Fibroblast of lung (primary cell): Measurements from ENCODE around the gene BLOC1S4. TPM values are rescaled to one million over a fixed set of nuclear protein-coding genes. Genes with fewer than 3 reads are reported as not detected.

Experiments used
- DNase-seq, 2 donors: peaks; one replicate each; pipeline versions ENCODE4 v3.0.0 to v3.0.0-alpha.2; 2010; ENCODE audit warnings: low read depth in 2 of 2
- H2AFZ ChIP-seq: 2 replicates; pipeline ENCODE4 v1.5.1; 2012; ENCODE audit warnings: low read length, control low read depth, inconsistent platforms
- H3K27ac ChIP-seq: 2 replicates; pipeline ENCODE4 v1.5.1; 2011; ENCODE audit warnings: low read length, control low read depth; ENCODE audit not compliant: insufficient read depth
- H3K27me3 ChIP-seq: 2 replicates; pipeline ENCODE4 v1.5.1; 2011; ENCODE audit warnings: mild to moderate bottlenecking, low read length; ENCODE audit not compliant: control insufficient read depth, insufficient read depth
- H3K36me3 ChIP-seq: 2 replicates; pipeline ENCODE4 v1.5.1; 2011; ENCODE audit warnings: low read length; ENCODE audit not compliant: control insufficient read depth, insufficient read depth
- H3K4me1 ChIP-seq: 2 replicates; pipeline ENCODE4 v1.5.1; 2011; ENCODE audit warnings: low read length; ENCODE audit not compliant: control insufficient read depth, insufficient read depth; ENCODE audit errors: extremely low read depth
- H3K4me2 ChIP-seq: 2 replicates; pipeline ENCODE4 v1.5.1; 2011; ENCODE audit warnings: low read length, control low read depth; ENCODE audit not compliant: insufficient read depth; ENCODE audit errors: extremely low read depth
- H3K4me3 ChIP-seq, 4 experiments: fragments of 200-600 bp in 1 of 4; sonication (generic) in 1 of 4; replicated peaks in 1 of 4; 2 replicates each; pipeline ENCODE4 v1.5.1; 2011 to 2016; ENCODE audit warnings: low read length in 4 of 4, low read depth in 3 of 4, mild to moderate bottlenecking in 3 of 4, control low read depth in 2 of 4, inconsistent platforms in 1 of 4, mixed read lengths in 1 of 4; ENCODE audit not compliant: insufficient read depth in 1 of 4; ENCODE audit errors: control extremely low read depth in 1 of 4
- H3K79me2 ChIP-seq: 2 replicates; pipeline ENCODE4 v1.5.1; 2012; ENCODE audit warnings: mild to moderate bottlenecking, low read length, inconsistent platforms; ENCODE audit not compliant: control insufficient read depth, insufficient read depth
- H3K9ac ChIP-seq: 2 replicates; pipeline ENCODE4 v1.5.1; 2011; ENCODE audit warnings: mild to moderate bottlenecking, low read length, control low read depth; ENCODE audit not compliant: insufficient read depth
- H3K9me3 ChIP-seq: 2 replicates; pipeline ENCODE4 v1.5.1; 2012; ENCODE audit warnings: low read depth, low read length; ENCODE audit not compliant: control insufficient read depth, insufficient read depth
- H4K20me1 ChIP-seq: 2 replicates; pipeline ENCODE4 v1.5.1; 2011; ENCODE audit warnings: low read length; ENCODE audit not compliant: control insufficient read depth, insufficient read depth; ENCODE audit errors: extremely low read depth
- CTCF ChIP-seq, 2 donors: IDR thresholded peaks in 1 of 2; conservative IDR thresholded peaks in 1 of 2; 1 replicate in 1 of 2; 2 replicates in 1 of 2; pipeline ENCODE4 v1.5.1; 2011 to 2012; ENCODE audit warnings: low read length in 2 of 2, control low read depth in 1 of 2, inconsistent platforms in 1 of 2, low read depth in 1 of 2, mild to moderate bottlenecking in 1 of 2
- EZH2 ChIP-seq: IDR thresholded peaks from 2 replicates; pipeline ENCODE4 v1.5.1; 2012; ENCODE audit warnings: low read length, control low read depth, mild to moderate bottlenecking; ENCODE audit errors: missing control alignments
- polyA plus RNA-seq, 2 donors: library from polyadenylated mRNA; depleted of rRNA in 1 of 2; stranded (reverse) in 1 of 2; unstranded in 1 of 2; fragments of >200 nt; gene quantifications; 2 replicates each; pipeline ENCODE4 v1.2.1, GENCODE V29; 2011 to 2012; ENCODE audit warnings: missing spikeins in 1 of 2
- total RNA-seq: library from RNA; depleted of rRNA; stranded (reverse); fragments of >200 nt; gene quantifications from 2 replicates; pipeline ENCODE4 v1.2.1, GENCODE V29; 2014

The BLOC1S4 gene
- total and polyA plus RNA-seq, 2 donors (not counting 1 experiment from before 2014, with no cell fraction given) = 12.2 to 13.5 TPM

GRCh38 chr4:6751611-6752485 is 35.9 kb downstream of the BLOC1S4 start:
- H2AFZ ChIP-seq = peak overlapping the region; percentile 59
- no peaks in the 10 kb centered on the region for H3K79me2 ChIP-seq
- H3K27me3 ChIP-seq = no peaks in the 10 kb centered on the region
- H3K9ac ChIP-seq = no peak overlapping the region
- H4K20me1 ChIP-seq = no peaks in the 10 kb centered on the region
- H3K4me1 ChIP-seq = peaks cover 8% of the 10 kb centered on the region
- H3K27ac ChIP-seq = no peak overlapping the region
- TF ChIP-seq CTCF (conservative IDR thresholded peaks at IDR 0.05 in 1 of 2, IDR thresholded peaks at IDR 0.05 in 1 of 2; ENCODE audit: low read depth in 1 of 2, low read length in 2 of 2) = no peak
- no peak for TF ChIP-seq EZH2
- no peak for DNase-seq
- peak overlapping the region; percentile 48 for H3K4me2 ChIP-seq
- H3K9me3 ChIP-seq = no peaks in the 10 kb centered on the region
- H3K36me3 ChIP-seq = no peaks in the 10 kb centered on the region
- H3K4me3 ChIP-seq = no peak overlapping the region

- Histone ChIP-seq H3K4me1 (peaks cover 8% of the 10 kb centered on the region), H3K36me3 (no peaks in the 10 kb centered on the region), H3K79me2 (no peaks in the 10 kb centered on the region), H3K4me2 (no peak overlapping the region), H3K4me3 (no peak overlapping the region), H3K9ac (no peak overlapping the region), H3K9me3 (no peaks in the 10 kb centered on the region), H3K27me3 (no peaks in the 10 kb centered on the region), H3K27ac (no peak overlapping the region), H2AFZ (no peak overlapping the region), H4K20me1 (no peaks in the 10 kb centered on the region)
- TF ChIP-seq CTCF (conservative IDR thresholded peaks at IDR 0.05 in 1 of 2, IDR thresholded peaks at IDR 0.05 in 1 of 2; ENCODE audit: low read depth in 1 of 2, low read length in 2 of 2) (no peak), EZH2 (no peak)
- DNase-seq = no peak
Observed at GRCh38 chr4:6752486-6752829, 36.5 kb downstream of the BLOC1S4 start.

- Histone ChIP-seq H4K20me1 (no peaks in the 10 kb centered on the region), H2AFZ (no peak overlapping the region), H3K36me3 (no peaks in the 10 kb centered on the region), H3K9me3 (no peaks in the 10 kb centered on the region), H3K4me2 (no peak overlapping the region), H3K4me1 (peaks cover 8% of the 10 kb centered on the region), H3K27ac (no peak overlapping the region), H3K9ac (no peak overlapping the region), H3K27me3 (no peaks in the 10 kb centered on the region), H3K79me2 (no peaks in the 10 kb centered on the region), H3K4me3 (no peak overlapping the region)
- TF ChIP-seq CTCF (conservative IDR thresholded peaks at IDR 0.05 in 1 of 2, IDR thresholded peaks at IDR 0.05 in 1 of 2; ENCODE audit: low read depth in 1 of 2, low read length in 2 of 2) = no peak
- TF ChIP-seq EZH2 = no peak
- DNase-seq = no peak
Observed at GRCh38 chr4:6753103-6753560, 37.2 kb downstream of the BLOC1S4 start.
